DND-41 (cell line): ENCODE results near the gene PGBD2.
"Not testable (repeated sequence)": the region's sequence is repeated elsewhere in the genome, so short reads cannot be mapped to it uniquely, and the experiment has no call there.

Experiments
- ATAC-seq: fragments of 200-7000 bp; cut with Tn5 transposase; 3 replicates; pipeline ENCODE4 v1.9.1; 2021; ENCODE audit warnings: low read depth; ENCODE audit not compliant: insufficient read depth
- DNase-seq: peaks from one replicate; pipeline ENCODE4 v3.0.0-alpha.2; 2020
- H2AFZ ChIP-seq: 2 replicates; pipeline ENCODE4 v1.6.0; 2012; ENCODE audit warnings: low read depth, low read length
- H3K27ac ChIP-seq: 2 replicates; pipeline ENCODE4 v1.5.1; 2012; ENCODE audit warnings: low read length, inconsistent platforms
- H3K27me3 ChIP-seq: fragments of 200-600 bp; sonication (generic); 2 replicates; pipeline ENCODE4 v1.6.0; 2012; ENCODE audit warnings: low read length, mild to moderate bottlenecking, inconsistent platforms; ENCODE audit not compliant: insufficient read depth, poor library complexity
- H3K36me3 ChIP-seq: 2 replicates; pipeline ENCODE4 v1.5.1; 2012; ENCODE audit warnings: low read length, inconsistent platforms; ENCODE audit not compliant: insufficient read depth
- H3K4me1 ChIP-seq: 2 replicates; pipeline ENCODE4 v1.5.1; 2012; ENCODE audit warnings: mild to moderate bottlenecking, low read length; ENCODE audit not compliant: insufficient read depth
- H3K4me2 ChIP-seq: 2 replicates; pipeline ENCODE4 v1.6.0; 2012; ENCODE audit warnings: mild to moderate bottlenecking, moderate library complexity, low read length, inconsistent platforms; ENCODE audit not compliant: insufficient read depth
- H3K4me3 ChIP-seq, 2 experiments: fragments of 200-600 bp in 1 of 2; shearing (Covaris generic) in 1 of 2; 2 replicates each; pipeline ENCODE4 v1.5.1; 2012 to 2016; ENCODE audit warnings: inconsistent platforms in 2 of 2, low read length in 2 of 2, mild to moderate bottlenecking in 2 of 2, low read depth in 1 of 2, moderate library complexity in 1 of 2
- H3K79me2 ChIP-seq: 2 replicates; pipeline ENCODE4 v1.6.0; 2012; ENCODE audit warnings: low read length, inconsistent platforms; ENCODE audit not compliant: insufficient read depth
- H3K9ac ChIP-seq: 2 replicates; pipeline ENCODE4 v1.6.0; 2012; ENCODE audit warnings: low read depth, mild to moderate bottlenecking, inconsistent platforms, low read length, moderate library complexity
- H3K9me3 ChIP-seq: 2 replicates; pipeline ENCODE4 v1.5.1; 2012; ENCODE audit warnings: low read length, moderate library complexity, mild to moderate bottlenecking, inconsistent platforms; ENCODE audit not compliant: insufficient read depth, severe bottlenecking
- H4K20me1 ChIP-seq: 2 replicates; pipeline ENCODE4 v1.6.0; 2012; ENCODE audit warnings: low read length; ENCODE audit not compliant: insufficient read depth
- EZH2 ChIP-seq: IDR thresholded peaks from 3 replicates; pipeline ENCODE4 v1.6.1; 2012; ENCODE audit warnings: borderline replicate concordance, low read depth, mild to moderate bottlenecking, moderate library complexity, low read length, inconsistent platforms; ENCODE audit not compliant: severe bottlenecking
- TF ChIP-seq, protein P1 (sequence below): IDR thresholded peaks from 2 replicates; pipeline ENCODE4 v1.5.1; 2012; ENCODE audit warnings: borderline replicate concordance, low read length, moderate library complexity, mild to moderate bottlenecking; ENCODE audit not compliant: poor library complexity, severe bottlenecking; ENCODE audit errors: extremely low read depth

Gene PGBD2

DNA sequence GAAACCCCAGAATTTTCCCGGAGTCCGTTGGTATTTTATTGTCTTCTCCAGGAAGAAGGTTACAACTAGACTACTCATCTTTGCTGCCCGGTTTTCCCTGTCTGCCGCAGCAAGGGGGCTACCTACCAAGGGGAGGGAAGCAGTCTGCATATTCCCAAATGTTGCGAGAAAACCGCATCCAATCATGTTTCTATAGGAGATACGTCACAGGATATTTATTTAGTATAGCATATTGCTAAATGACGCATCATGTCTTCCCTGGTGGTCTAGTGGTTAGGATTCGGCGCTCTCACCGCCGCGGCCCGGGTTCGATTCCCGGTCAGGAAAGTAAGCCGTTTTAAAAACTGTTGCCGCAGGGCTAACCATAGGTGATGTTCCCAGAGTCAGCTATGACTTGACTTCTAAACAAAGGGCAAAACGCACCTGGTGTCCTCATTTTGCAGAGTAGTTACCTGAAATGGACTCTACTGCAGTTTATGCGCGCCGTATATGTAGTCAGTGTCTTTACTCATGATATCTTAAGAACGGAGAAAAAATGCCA, 32.0 kb upstream of the PGBD2 start:
- H3K79me2 ChIP-seq = no peaks in the 10 kb centered on the region
- peak; percentile 83 for DNase-seq
- H3K4me2 ChIP-seq = peak overlapping the region; percentile 77
- H4K20me1 ChIP-seq = no peaks in the 10 kb centered on the region
- peak overlapping the region; percentile 57 for H2AFZ ChIP-seq
- peak; percentile 66 for ATAC-seq
- H3K9ac ChIP-seq = peak overlapping the region; percentile 66
- H3K27me3 ChIP-seq = no peaks in the 10 kb centered on the region
- peaks cover 18% of the 10 kb centered on the region for H3K4me1 ChIP-seq
- H3K27ac ChIP-seq = peak overlapping the region; percentile 89
- H3K9me3 ChIP-seq = no peaks in the 10 kb centered on the region
- H3K36me3 ChIP-seq = no peaks in the 10 kb centered on the region
- TF ChIP-seq, protein P1, sequence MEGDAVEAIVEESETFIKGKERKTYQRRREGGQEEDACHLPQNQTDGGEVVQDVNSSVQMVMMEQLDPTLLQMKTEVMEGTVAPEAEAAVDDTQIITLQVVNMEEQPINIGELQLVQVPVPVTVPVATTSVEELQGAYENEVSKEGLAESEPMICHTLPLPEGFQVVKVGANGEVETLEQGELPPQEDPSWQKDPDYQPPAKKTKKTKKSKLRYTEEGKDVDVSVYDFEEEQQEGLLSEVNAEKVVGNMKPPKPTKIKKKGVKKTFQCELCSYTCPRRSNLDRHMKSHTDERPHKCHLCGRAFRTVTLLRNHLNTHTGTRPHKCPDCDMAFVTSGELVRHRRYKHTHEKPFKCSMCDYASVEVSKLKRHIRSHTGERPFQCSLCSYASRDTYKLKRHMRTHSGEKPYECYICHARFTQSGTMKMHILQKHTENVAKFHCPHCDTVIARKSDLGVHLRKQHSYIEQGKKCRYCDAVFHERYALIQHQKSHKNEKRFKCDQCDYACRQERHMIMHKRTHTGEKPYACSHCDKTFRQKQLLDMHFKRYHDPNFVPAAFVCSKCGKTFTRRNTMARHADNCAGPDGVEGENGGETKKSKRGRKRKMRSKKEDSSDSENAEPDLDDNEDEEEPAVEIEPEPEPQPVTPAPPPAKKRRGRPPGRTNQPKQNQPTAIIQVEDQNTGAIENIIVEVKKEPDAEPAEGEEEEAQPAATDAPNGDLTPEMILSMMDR = no peak
- no peak for TF ChIP-seq EZH2
- peak overlapping the region; percentile 24 to 67; a peak in 3 of 4 replicates for H3K4me3 ChIP-seq

DNA sequence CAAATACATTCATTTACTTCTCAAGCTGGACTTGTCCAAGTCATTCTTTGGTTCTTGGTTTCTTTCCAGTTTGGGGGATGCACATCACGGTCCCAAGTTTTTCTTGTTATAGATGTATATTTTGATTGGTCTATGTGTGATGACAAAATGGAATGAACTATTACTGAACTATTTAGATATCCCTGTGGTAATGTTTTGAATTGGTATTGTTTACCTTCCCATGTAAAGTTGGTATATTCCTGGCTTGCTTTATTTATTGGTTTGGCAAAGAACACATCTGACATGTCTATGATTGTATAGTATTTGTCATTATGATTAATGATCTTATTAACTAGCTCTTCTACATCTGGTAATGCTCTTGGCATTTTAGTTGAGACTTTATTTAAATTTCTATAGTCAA, 24.8 kb upstream of the PGBD2 start:
- no peak for ATAC-seq

DNA sequence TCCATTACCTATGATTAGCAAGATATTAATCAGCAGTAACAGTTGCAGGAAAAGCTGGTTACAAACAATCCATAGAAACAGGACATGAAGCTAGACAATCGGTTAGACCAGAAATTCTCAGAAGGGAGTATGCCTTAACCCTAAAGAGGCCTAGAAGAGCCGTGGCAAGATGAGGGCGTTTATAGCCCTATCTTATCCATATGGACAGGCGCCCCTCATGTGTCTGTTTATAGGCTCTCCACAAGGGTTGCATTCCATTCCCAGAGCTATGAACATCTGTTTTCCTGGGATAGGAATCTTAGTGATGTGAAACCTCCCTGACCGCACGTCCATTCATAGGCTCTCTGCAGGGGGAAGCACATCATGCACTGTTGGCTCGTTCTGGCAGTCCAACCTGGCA, 23.6 kb upstream of the PGBD2 start:
- H3K36me3 ChIP-seq, H3K79me2 ChIP-seq, H3K4me2 ChIP-seq, DNase-seq, H4K20me1 ChIP-seq, H3K4me1 ChIP-seq, H3K9me3 ChIP-seq, ATAC-seq, H3K27ac ChIP-seq, H3K27me3 ChIP-seq, H3K4me3 ChIP-seq, H2AFZ ChIP-seq, H3K9ac ChIP-seq: not testable (repeated sequence)

More for the DNA sequence above, 24.8 kb upstream of the PGBD2 start:
- TF ChIP-seq, protein P1 = no peak
- no peak for TF ChIP-seq EZH2
- H3K9me3 ChIP-seq = no peaks in the 10 kb centered on the region
- H3K27me3 ChIP-seq = no peaks in the 10 kb centered on the region
- H3K4me1 ChIP-seq = no peaks in the 10 kb centered on the region
- H3K4me3 ChIP-seq = no peak overlapping the region
- no peak overlapping the region for H3K9ac ChIP-seq
- H2AFZ ChIP-seq = no peak overlapping the region
- H3K36me3 ChIP-seq = no peaks in the 10 kb centered on the region
- H3K4me2 ChIP-seq = no peak overlapping the region
- no peaks in the 10 kb centered on the region for H3K79me2 ChIP-seq
- no peak for DNase-seq
- no peak overlapping the region for H3K27ac ChIP-seq
- no peaks in the 10 kb centered on the region for H4K20me1 ChIP-seq

DNA sequence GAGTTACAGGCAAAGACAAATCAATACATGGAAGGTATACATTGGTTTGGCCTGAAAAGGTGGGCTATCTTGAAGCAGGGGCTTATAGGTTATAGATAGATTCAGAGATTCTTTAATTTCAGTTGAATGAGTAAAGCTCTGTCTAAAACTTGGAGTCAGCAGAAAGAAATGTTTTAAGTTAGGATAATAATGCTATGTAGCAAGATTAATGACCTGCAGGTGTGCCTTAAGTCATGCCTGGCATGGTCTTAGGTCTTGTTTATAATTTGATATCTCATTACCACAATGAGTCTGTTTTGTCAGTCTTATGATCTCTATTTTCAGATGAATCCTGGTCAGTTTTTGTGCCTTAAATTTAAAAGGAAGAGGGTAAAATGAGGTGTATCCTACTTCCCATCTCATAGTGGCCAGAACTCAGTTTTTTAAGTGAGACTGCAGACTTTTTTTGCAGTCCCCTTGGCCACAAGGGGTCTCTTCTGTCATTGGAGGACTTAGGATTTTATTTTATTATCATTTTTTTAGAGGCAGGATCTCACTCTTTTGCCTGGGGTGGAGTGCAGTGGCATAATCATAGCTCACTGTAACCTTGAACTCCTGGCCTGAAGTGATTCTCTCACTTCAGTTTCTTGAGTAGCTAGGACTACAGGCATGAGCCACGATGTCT, 21.3 kb upstream of the PGBD2 start:
- H3K27me3 ChIP-seq = no peaks in the 10 kb centered on the region
- H3K36me3 ChIP-seq = no peaks in the 10 kb centered on the region
- H3K4me2 ChIP-seq = no peak overlapping the region
- no peak overlapping the region for H3K4me3 ChIP-seq
- no peaks in the 10 kb centered on the region for H3K79me2 ChIP-seq
- H4K20me1 ChIP-seq = no peaks in the 10 kb centered on the region
- H2AFZ ChIP-seq = no peak overlapping the region
- no peaks in the 10 kb centered on the region for H3K9me3 ChIP-seq
- TF ChIP-seq EZH2 = no peak
- TF ChIP-seq, protein P1 = no peak
- DNase-seq (no peak), ATAC-seq (no peak)
- no peak overlapping the region for H3K27ac ChIP-seq
- no peaks in the 10 kb centered on the region for H3K4me1 ChIP-seq
- H3K9ac ChIP-seq = no peak overlapping the region
